Lung (tissue), 12 donors: ENCODE measurements around the gene TMEM176A. TPM values are rescaled to one million over a fixed set of nuclear protein-coding genes. Genes with fewer than 3 reads are reported as not detected.

Source experiments
- ATAC-seq: fragments of 200-7000 bp; cut with Tn5 transposase; one replicate; pipeline ENCODE4 v1.9.1; 2020; ENCODE audit warnings: moderate number of reproducible peaks; ENCODE audit not compliant: insufficient read depth, low FRiP score
- DNase-seq, 3 donors: peaks; one replicate each; pipeline ENCODE4 v3.0.0-alpha.2; 2013 to 2017
- H3K27ac ChIP-seq, 2 donors: one replicate each; pipeline ENCODE4 v1.5.1; 2013; ENCODE audit warnings: mild to moderate bottlenecking in 2 of 2, moderate library complexity in 2 of 2, control low read depth in 1 of 2, inconsistent platforms in 1 of 2, low read depth in 1 of 2, low read length in 1 of 2
- H3K27me3 ChIP-seq, 3 donors: one replicate each; pipeline ENCODE4 v1.5.1; 2013; ENCODE audit warnings: low read length in 2 of 3; ENCODE audit not compliant: control insufficient read depth in 3 of 3, insufficient read depth in 3 of 3
- H3K36me3 ChIP-seq, 4 donors: one replicate each; pipeline ENCODE4 v1.5.1; 2013; ENCODE audit warnings: low read length in 4 of 4, mild to moderate bottlenecking in 1 of 4, moderate library complexity in 1 of 4; ENCODE audit not compliant: control insufficient read depth in 4 of 4, insufficient read depth in 4 of 4
- H3K4me1 ChIP-seq, 5 donors: one replicate each; pipeline ENCODE4 v1.5.1; 2013; ENCODE audit warnings: low read length in 5 of 5, mild to moderate bottlenecking in 2 of 5, moderate library complexity in 1 of 5; ENCODE audit not compliant: control insufficient read depth in 5 of 5, insufficient read depth in 5 of 5
- H3K4me3 ChIP-seq: one replicate; pipeline ENCODE4 v1.5.1; 2013; ENCODE audit warnings: mild to moderate bottlenecking, control low read depth, moderate library complexity
- H3K9ac ChIP-seq, 2 donors: one replicate each; pipeline ENCODE4 v1.5.1; 2013; ENCODE audit warnings: low read length in 2 of 2, control low read depth in 1 of 2; ENCODE audit not compliant: insufficient read depth in 1 of 2
- H3K9me3 ChIP-seq, 4 donors: one replicate each; pipeline ENCODE4 v1.5.1; 2013; ENCODE audit warnings: low read length in 3 of 4, mild to moderate bottlenecking in 1 of 4, moderate library complexity in 1 of 4; ENCODE audit not compliant: control insufficient read depth in 4 of 4, insufficient read depth in 3 of 4
- CTCF ChIP-seq: IDR thresholded peaks from 2 replicates; pipeline ENCODE4 v1.5.1; 2012; ENCODE audit warnings: mild to moderate bottlenecking; ENCODE audit errors: control extremely low read depth, extremely low read depth
- WGBS, 2 donors: extraction: QIAGEN DNeasy Blood & Tissue Kit; methylation state at CpG; one replicate each; pipeline ENCODE4 v1.1.7; 2013; 5-methylcytosine and 5-hydroxymethylcytosine counted together
- polyA plus RNA-seq, 2 donors: library from polyadenylated mRNA; stranded (reverse); fragments of 200-250 nt; gene quantifications; one replicate each; pipeline ENCODE4 v1.2.1, GENCODE V29; 2013
- total RNA-seq, 2 donors: library from RNA; depleted of rRNA in 1 of 2; stranded (reverse); fragments of >200 nt in 1 of 2; gene quantifications; one replicate each; pipeline ENCODE4 v1.2.1, GENCODE V29; 2014 to 2021
- donor health status: control.
- donor health status: control.
- donor health status: Bipolar disorder and iron deficiency.
- donor health status: healthy.
- donor health status: DM: yes; HTN: yes; CAD: no.

TMEM176A gene
- total and polyA plus RNA-seq, 4 donors, result 18.3 to 33.1 (median 23.3) TPM

DNA sequence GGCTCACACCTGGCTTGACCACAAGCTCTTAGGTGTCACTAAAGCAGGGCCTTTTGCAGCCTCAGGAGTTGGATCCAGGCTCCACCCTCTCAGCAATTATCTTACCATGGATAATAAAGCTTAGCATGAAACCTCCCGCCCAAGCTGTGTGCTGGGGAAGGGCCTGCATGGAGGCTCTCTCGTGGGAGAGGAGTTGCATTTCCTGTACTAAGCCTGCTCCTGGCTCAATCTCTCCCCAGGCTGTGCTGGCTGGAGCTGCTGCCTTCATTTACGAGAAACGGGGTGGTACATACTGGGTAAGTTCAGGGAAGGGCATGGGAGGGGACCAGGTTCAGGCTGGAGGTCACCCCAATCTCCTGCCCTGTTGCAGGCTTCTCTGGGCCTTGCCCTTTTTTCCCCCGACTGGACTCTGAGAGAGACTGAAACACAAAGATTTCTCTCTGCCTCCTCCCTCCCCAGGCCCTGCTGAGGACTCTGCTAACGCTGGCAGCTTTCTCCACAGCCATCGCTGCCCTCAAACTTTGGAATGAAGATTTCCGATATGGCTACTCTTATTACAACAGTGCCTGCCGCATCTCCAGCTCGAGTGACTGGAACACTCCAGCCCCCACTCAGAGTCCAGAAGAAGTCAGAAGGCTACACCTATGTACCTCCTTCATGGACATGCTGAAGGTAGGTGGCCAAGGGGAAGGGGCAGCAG lies 2.7 kb downstream of the TMEM176A start:
- H3K4me3 ChIP-seq, result no peak overlapping the region
- peaks cover 0 to 2% (median 0%) of the 10 kb centered on the region in 4 donors for H3K36me3 ChIP-seq
- no peak for TF ChIP-seq CTCF
- H3K9me3 ChIP-seq, result peaks cover 0 to 25% (median 2%) of the 10 kb centered on the region in 4 donors
- no peak for DNase-seq
- ATAC-seq, result no peak
- WGBS, 2 donors, result 73 to 78% methylated on average over 10 of the region's 10 CpGs
- H3K4me1 ChIP-seq, result peaks cover 0 to 11% (median 5%) of the 10 kb centered on the region in 5 donors
- no peak overlapping the region for H3K9ac ChIP-seq
- peaks cover 0 to 40% (median 24%) of the 10 kb centered on the region in 3 donors for H3K27me3 ChIP-seq
- no peak overlapping the region for H3K27ac ChIP-seq

DNA sequence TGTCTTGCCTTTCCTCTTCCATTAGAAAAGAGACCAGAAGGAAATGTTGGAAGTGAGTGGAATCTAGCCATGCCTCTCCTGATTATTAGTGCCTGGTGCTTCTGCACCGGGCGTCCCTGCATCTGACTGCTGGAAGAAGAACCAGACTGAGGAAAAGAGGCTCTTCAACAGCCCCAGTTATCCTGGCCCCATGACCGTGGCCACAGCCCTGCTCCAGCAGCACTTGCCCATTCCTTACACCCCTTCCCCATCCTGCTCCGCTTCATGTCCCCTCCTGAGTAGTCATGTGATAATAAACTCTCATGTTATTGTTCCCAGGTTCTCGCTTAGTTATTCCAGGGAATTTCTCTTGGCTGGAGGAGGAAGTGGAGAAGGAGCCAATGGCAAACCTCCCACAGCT lies 4.2 kb downstream of the TMEM176A start:
- Histone ChIP-seq H3K4me1 (peaks cover 0 to 9% (median 4%) of the 10 kb centered on the region in 5 donors), H3K27ac (no peak overlapping the region), H3K9me3 (peaks cover 0 to 25% (median 2%) of the 10 kb centered on the region in 4 donors), H3K9ac (no peak overlapping the region), H3K27me3 (peaks cover 0 to 26% (median 14%) of the 10 kb centered on the region in 3 donors), H3K36me3 (peaks cover 0 to 2% (median 0%) of the 10 kb centered on the region in 4 donors), H3K4me3 (no peak overlapping the region)
- TF ChIP-seq CTCF, result no peak
- no peak for DNase-seq
- 88 to 96% methylated on average over 5 of the region's 5 CpGs for WGBS, 2 donors
- ATAC-seq, result no peak

DNA sequence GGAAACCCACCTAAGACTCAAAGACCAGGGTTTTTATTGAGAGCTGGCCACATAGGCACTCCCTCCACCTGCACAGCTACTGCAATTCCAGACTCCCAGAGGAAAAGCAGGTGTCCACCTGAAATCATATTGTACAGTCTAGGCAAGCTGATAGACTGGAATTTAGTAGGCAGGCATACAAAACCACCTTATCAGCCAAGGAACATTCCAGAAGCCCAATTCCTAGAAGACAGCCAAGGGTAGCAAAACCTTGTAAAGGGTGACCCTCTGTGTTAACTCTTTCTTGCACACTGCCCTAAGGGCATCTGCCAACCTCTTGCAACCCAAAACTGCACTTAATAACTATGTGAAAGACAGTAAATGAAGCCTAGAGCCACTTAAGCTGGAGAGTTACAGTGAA lies 5.3 kb downstream of the TMEM176A start:
- no peak overlapping the region for H3K4me3 ChIP-seq
- TF ChIP-seq CTCF, result no peak
- H3K4me1 ChIP-seq, result peaks cover 0 to 2% (median 0%) of the 10 kb centered on the region in 5 donors
- H3K9ac ChIP-seq, result no peak overlapping the region
- no peak for ATAC-seq
- H3K9me3 ChIP-seq, result peaks cover 0 to 25% (median 2%) of the 10 kb centered on the region in 4 donors
- H3K36me3 ChIP-seq, result peaks cover 0 to 2% (median 0%) of the 10 kb centered on the region in 4 donors
- H3K27me3 ChIP-seq, result peaks cover 0 to 23% (median 14%) of the 10 kb centered on the region in 3 donors
- no peak for DNase-seq
- no peak overlapping the region for H3K27ac ChIP-seq

GRCh38 chr7:150806454-150806853 lies 5.9 kb downstream of the TMEM176A start:
- H3K4me1 ChIP-seq, result no peaks in the 10 kb centered on the region
- H3K9ac ChIP-seq, result no peak overlapping the region
- H3K27ac ChIP-seq, result no peak overlapping the region
- DNase-seq, result no peak
- ATAC-seq, result no peak
- no peak for TF ChIP-seq CTCF
- peaks cover 0 to 2% (median 0%) of the 10 kb centered on the region in 4 donors for H3K36me3 ChIP-seq
- H3K27me3 ChIP-seq, result peaks cover 0 to 17% (median 10%) of the 10 kb centered on the region in 3 donors
- H3K4me3 ChIP-seq, result no peak overlapping the region
- H3K9me3 ChIP-seq, result peaks cover 0 to 22% (median 2%) of the 10 kb centered on the region in 4 donors
- 96% methylated on average over 3 of the region's 3 CpGs for WGBS, 2 donors
